Spleen (tissue), 11 donors: ENCODE results near the gene YWHAQ. TPM values are rescaled to one million over a fixed set of nuclear protein-coding genes. Genes with fewer than 3 reads are reported as not detected.

ENCODE experiments used
- DNase-seq: peaks from one replicate; pipeline ENCODE4 v3.0.0-alpha.2; 2020
- H3K27ac ChIP-seq, 8 donors: fragments of 200-600 bp; sonication (generic) in 7 of 8; 1 replicate in 4 of 8; 2 replicates in 4 of 8; pipeline versions ENCODE4 v1.5.0 to v1.8.0; 2016 to 2021; ENCODE audit warnings: inconsistent platforms in 4 of 8, mild to moderate bottlenecking in 4 of 8, moderate library complexity in 1 of 8
- H3K27me3 ChIP-seq, 7 donors: fragments of 200-600 bp; sonication (generic) in 6 of 7; replicated peaks in 1 of 7; 1 replicate in 4 of 7; 2 replicates in 3 of 7; pipeline versions ENCODE4 v1.5.0 to v1.8.0; 2016 to 2021; ENCODE audit warnings: inconsistent platforms in 3 of 7, mild to moderate bottlenecking in 1 of 7
- H3K36me3 ChIP-seq, 6 donors: fragments of 200-600 bp; sonication (generic) in 5 of 6; 1 replicate in 4 of 6; 2 replicates in 2 of 6; pipeline versions ENCODE4 v1.5.0 to v1.8.0; 2016 to 2021; ENCODE audit warnings: inconsistent platforms in 2 of 6
- H3K4me1 ChIP-seq, 6 donors: fragments of 200-600 bp; sonication (generic) in 5 of 6; 1 replicate in 3 of 6; 2 replicates in 3 of 6; pipeline versions ENCODE4 v1.5.0 to v1.8.0; 2016 to 2021; ENCODE audit warnings: inconsistent platforms in 3 of 6
- H3K4me3 ChIP-seq, 8 donors: fragments of 200-600 bp; sonication (generic) in 7 of 8; 1 replicate in 4 of 8; 2 replicates in 4 of 8; pipeline versions ENCODE4 v1.5.0 to v1.8.0; 2016 to 2021; ENCODE audit warnings: inconsistent platforms in 4 of 8, mild to moderate bottlenecking in 4 of 8, moderate library complexity in 2 of 8
- H3K9me3 ChIP-seq, 8 donors: fragments of 200-600 bp; sonication (generic) in 7 of 8; 1 replicate in 4 of 8; 2 replicates in 4 of 8; pipeline versions ENCODE4 v1.5.0 to v1.8.0; 2016 to 2021; ENCODE audit warnings: inconsistent platforms in 4 of 8
- CTCF ChIP-seq, 11 experiments: fragments of 200-600 bp in 7 of 11; fragments of 450-650 bp in 4 of 11; sonication (generic) in 4 of 11; IDR thresholded peaks in 8 of 11; conservative IDR thresholded peaks in 3 of 11; 1 replicate in 7 of 11; 2 replicates in 4 of 11; pipeline versions ENCODE4 v1.4.0 to v1.8.0; 2016 to 2021; ENCODE audit warnings: antibody characterized with exemption in 11 of 11, inconsistent platforms in 4 of 11, mild to moderate bottlenecking in 1 of 11
- POLR2A ChIP-seq, 3 donors: fragments of 450-650 bp; IDR thresholded peaks; one replicate each; pipeline ENCODE4 v1.5.1; 2017; ENCODE audit warnings: antibody characterized with exemption in 3 of 3, mild to moderate bottlenecking in 1 of 3
- POLR2AphosphoS5 ChIP-seq, 3 donors: sonication (generic); formaldehyde crosslinking; IDR thresholded peaks; one replicate each; pipeline ENCODE4 v1.5.1; 2017; ENCODE audit warnings: antibody characterized with exemption in 3 of 3
- WGBS, 5 donors: extraction: QIAGEN DNeasy Blood & Tissue Kit in 3 of 5; methylation state at CpG; one replicate each; pipeline versions ENCODE4 v1.1.5 to v1.1.7; 2013 to 2018; 5-methylcytosine and 5-hydroxymethylcytosine counted together
- intact Hi-C: fragments of 100-400 bp; cut with DNase I; formaldehyde crosslinking; loops from one replicate; pipeline ENCODE4 v1.15.0; 2023; ENCODE audit warnings: low total_unique reads
- polyA plus RNA-seq, 3 donors: library from polyadenylated mRNA; stranded (reverse); fragments of 200-250 nt; gene quantifications; one replicate each; pipeline ENCODE4 v1.2.1, GENCODE V29; 2013
- total RNA-seq, 7 donors: library from RNA; depleted of rRNA in 3 of 7; stranded (reverse); fragments of >200 nt in 3 of 7; fragmentation: NEBNext Ultra II Directional in 4 of 7; extraction: Animal tissue kit (Norgen Biotek cat#: 25700) in 4 of 7; gene quantifications; one replicate each; pipeline versions ENCODE4 v1.1.0 to v1.2.1, GENCODE V29; 2016 to 2021
- donor health status: healthy with polysubstance abuse.
- donor health status: DM: no; HTN: no; CAD: no; lungs with moderate emphysema.
- donor health status: DM: no; HTN: no; CAD: no.
- donor health status: Bipolar disorder and iron deficiency.
- donor health status: healthy.
- donor health status: DM: no; HTN: no; CAD: no.
- donor health status: DM: yes; HTN: yes; CAD: no.

The YWHAQ gene
- total and polyA plus RNA-seq, 10 donors: 69.0 to 162 (median 132) TPM

- no peaks in the 10 kb centered on the region for H3K36me3 ChIP-seq
- H3K27ac ChIP-seq: peak overlapping the region in 6 of 8 donors; percentile 43 to 79 (median 60)
- no peak for DNase-seq
- no peaks in the 10 kb centered on the region for H3K9me3 ChIP-seq
- 58 to 85% (median 75%) methylated on average over 11 of the region's 11 CpGs for WGBS, 5 donors
- TF ChIP-seq POLR2AphosphoS5 (IDR thresholded peaks at IDR 0.05) (no peak), CTCF (IDR thresholded peaks at IDR 0.05 in 8 of 11, conservative IDR thresholded peaks at IDR 0.05 in 3 of 11) (no peak), POLR2A (IDR thresholded peaks at IDR 0.05) (no peak)
- H3K27me3 ChIP-seq: no peaks in the 10 kb centered on the region
- intact Hi-C loops: no loop called here
- H3K4me1 ChIP-seq: peaks cover 0 to 26% (median 10%) of the 10 kb centered on the region in 6 donors
- H3K4me3 ChIP-seq: no peak overlapping the region
Observed at GRCh38 chr2:9656270-9656766, 25.5 kb upstream of the YWHAQ start.

- WGBS, 5 donors: 68 to 81% (median 73%) methylated on average over 13 of the region's 13 CpGs
- no peak for TF ChIP-seq CTCF (IDR thresholded peaks at IDR 0.05 in 8 of 11, conservative IDR thresholded peaks at IDR 0.05 in 3 of 11)
- no peak for TF ChIP-seq POLR2AphosphoS5 (IDR thresholded peaks at IDR 0.05)
- TF ChIP-seq POLR2A (IDR thresholded peaks at IDR 0.05): no peak
- Histone ChIP-seq H3K36me3 (no peaks in the 10 kb centered on the region), H3K4me3 (no peak overlapping the region), H3K4me1 (peaks cover 0 to 27% (median 10%) of the 10 kb centered on the region in 6 donors), H3K27ac (no peak overlapping the region), H3K9me3 (no peaks in the 10 kb centered on the region), H3K27me3 (no peaks in the 10 kb centered on the region)
- intact Hi-C loops: no loop called here
- no peak for DNase-seq
Observed at GRCh38 chr2:9655441-9656269, 24.9 kb upstream of the YWHAQ start.

DNA sequence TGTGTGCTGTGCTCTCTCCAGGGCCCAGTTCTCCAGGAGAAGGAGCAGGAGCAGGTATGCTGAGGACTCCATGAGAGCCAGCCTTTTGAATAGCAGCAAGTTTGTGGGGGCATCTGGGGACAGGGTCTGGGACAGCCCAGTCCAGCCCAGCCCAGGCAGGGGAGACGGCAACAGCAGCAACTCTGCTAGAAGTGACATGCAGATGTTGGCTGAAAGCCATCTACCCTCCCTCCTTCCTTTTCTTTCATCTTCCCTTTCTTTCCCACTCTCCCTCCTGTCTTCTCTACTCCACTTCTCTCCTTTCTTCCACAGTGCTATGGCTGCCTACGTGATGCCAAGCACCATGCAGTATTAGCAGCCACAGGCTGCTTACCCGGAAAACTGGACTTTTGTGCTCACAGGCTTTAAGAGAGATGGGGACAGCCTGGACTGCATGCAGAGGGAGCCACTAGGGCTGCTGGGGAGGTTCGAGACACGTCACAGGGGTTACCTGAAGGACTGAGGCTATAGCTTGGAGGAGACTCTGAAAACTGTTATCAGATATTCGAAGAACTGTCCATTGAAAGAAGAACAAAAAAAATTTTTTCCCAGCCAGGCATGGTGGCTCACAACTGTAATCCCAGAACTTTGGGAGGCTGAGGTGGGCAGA is 23.8 kb upstream of the YWHAQ start:
- 77 to 90% (median 80%) methylated on average over 6 of the region's 6 CpGs for WGBS, 5 donors
- Histone ChIP-seq H3K4me3 (no peak overlapping the region), H3K4me1 (peaks cover 0 to 32% (median 10%) of the 10 kb centered on the region in 6 donors), H3K36me3 (no peaks in the 10 kb centered on the region), H3K27ac (no peak overlapping the region), H3K27me3 (no peaks in the 10 kb centered on the region), H3K9me3 (no peaks in the 10 kb centered on the region)
- DNase-seq: no peak
- intact Hi-C loops: no loop called here
- no peak for TF ChIP-seq POLR2AphosphoS5 (IDR thresholded peaks at IDR 0.05)
- TF ChIP-seq POLR2A (IDR thresholded peaks at IDR 0.05): no peak

GRCh38 chr2:9653485-9654271 is 22.9 kb upstream of the YWHAQ start:
- no peak overlapping the region for H3K4me3 ChIP-seq
- TF ChIP-seq POLR2A (IDR thresholded peaks at IDR 0.05) (no peak), CTCF (IDR thresholded peaks at IDR 0.05 in 8 of 11, conservative IDR thresholded peaks at IDR 0.05 in 3 of 11) (no peak), POLR2AphosphoS5 (IDR thresholded peaks at IDR 0.05) (no peak)
- no peak overlapping the region for H3K27ac ChIP-seq
- 72 to 83% (median 78%) methylated on average over 10 of the region's 10 CpGs for WGBS, 5 donors
- no peak for DNase-seq
- no peaks in the 10 kb centered on the region for H3K36me3 ChIP-seq
- H3K27me3 ChIP-seq: no peaks in the 10 kb centered on the region
- H3K9me3 ChIP-seq: no peaks in the 10 kb centered on the region
- intact Hi-C loops: no loop called here
- H3K4me1 ChIP-seq: peaks cover 0 to 32% (median 10%) of the 10 kb centered on the region in 6 donors
